ENCODE data around the gene ADAM19. TPM values are rescaled to one million over a fixed set of nuclear protein-coding genes. Genes with fewer than 3 reads are reported as not detected.

The ADAM19 gene
- total RNA-seq, 4 donors from 2014 or later = 2.4 to 25.6 (median 15.3) TPM

- H3K4me3 ChIP-seq = no peak overlapping the region
- H3K27ac ChIP-seq = no peak overlapping the region
These were observed 88.2 kb downstream of the ADAM19 start for GRCh38 chr5:157487358-157487757.

GRCh38 chr5:157486861-157487260 lies 88.7 kb downstream of the ADAM19 start:
- H3K36me3 ChIP-seq = no peaks in the 10 kb centered on the region
- intact Hi-C loops (cut with DNase I; ENCODE audit: low total_unique reads) = no loop called here
- no peak for TF ChIP-seq POLR2A (IDR thresholded peaks at IDR 0.05)
- no peak for TF ChIP-seq CTCF (IDR thresholded peaks at IDR 0.05)
- no peak for DNase-seq
- no peaks in the 10 kb centered on the region for H3K27me3 ChIP-seq
- no peaks in the 10 kb centered on the region for H3K9me3 ChIP-seq
- H3K27ac ChIP-seq = no peak overlapping the region
- no peaks in the 10 kb centered on the region for H3K4me1 ChIP-seq
- H3K4me3 ChIP-seq = no peak overlapping the region

More at GRCh38 chr5:157487358-157487757, 88.2 kb downstream of the ADAM19 start:
- Histone ChIP-seq H3K4me1 (no peaks in the 10 kb centered on the region), H3K36me3 (no peaks in the 10 kb centered on the region), H3K9me3 (no peaks in the 10 kb centered on the region), H3K27me3 (no peaks in the 10 kb centered on the region)
- TF ChIP-seq POLR2A (IDR thresholded peaks at IDR 0.05) = no peak
- TF ChIP-seq CTCF (IDR thresholded peaks at IDR 0.05) = no peak
- DNase-seq = no peak
- intact Hi-C loops (cut with DNase I; ENCODE audit: low total_unique reads) = no loop called here

GRCh38 chr5:157486221-157486681 lies 89.3 kb downstream of the ADAM19 start:
- Histone ChIP-seq H3K27ac (no peak overlapping the region), H3K4me1 (no peaks in the 10 kb centered on the region), H3K9me3 (no peaks in the 10 kb centered on the region), H3K27me3 (no peaks in the 10 kb centered on the region), H3K4me3 (no peak overlapping the region), H3K36me3 (no peaks in the 10 kb centered on the region)
- no peak for DNase-seq
- TF ChIP-seq POLR2A (IDR thresholded peaks at IDR 0.05) (no peak), CTCF (IDR thresholded peaks at IDR 0.05) (no peak)
- intact Hi-C loops (cut with DNase I; ENCODE audit: low total_unique reads) = no loop called here

GRCh38 chr5:157485811-157486210 lies 89.8 kb downstream of the ADAM19 start:
- Histone ChIP-seq H3K27ac (no peak overlapping the region), H3K9me3 (no peaks in the 10 kb centered on the region), H3K36me3 (no peaks in the 10 kb centered on the region), H3K4me3 (no peak overlapping the region), H3K27me3 (no peaks in the 10 kb centered on the region), H3K4me1 (no peaks in the 10 kb centered on the region)
- intact Hi-C loops (cut with DNase I; ENCODE audit: low total_unique reads) = no loop called here
- TF ChIP-seq CTCF (IDR thresholded peaks at IDR 0.05) = no peak
- no peak for TF ChIP-seq POLR2A (IDR thresholded peaks at IDR 0.05)
- DNase-seq = no peak

GRCh38 chr5:157485340-157485739 lies 90.2 kb downstream of the ADAM19 start:
- Histone ChIP-seq H3K4me1 (no peaks in the 10 kb centered on the region), H3K9me3 (no peaks in the 10 kb centered on the region), H3K36me3 (no peaks in the 10 kb centered on the region), H3K27me3 (no peaks in the 10 kb centered on the region), H3K4me3 (no peak overlapping the region), H3K27ac (no peak overlapping the region)
- TF ChIP-seq POLR2A (IDR thresholded peaks at IDR 0.05) (no peak), CTCF (IDR thresholded peaks at IDR 0.05) (no peak)
- intact Hi-C loops (cut with DNase I; ENCODE audit: low total_unique reads) = no loop called here
- DNase-seq = no peak

All from uterus (tissue), 4 donors.